HUES64 (cell line): ENCODE data around the gene OCEL1.

ENCODE experiments used
- H3K27ac ChIP-seq: 2 replicates; pipeline ENCODE4 v1.7.0; 2013; ENCODE audit warnings: low read depth, low read length, inconsistent platforms
- H3K27me3 ChIP-seq: 2 replicates; pipeline ENCODE4 v1.6.1; 2013; ENCODE audit warnings: mild to moderate bottlenecking, low read length; ENCODE audit not compliant: insufficient read depth
- H3K36me3 ChIP-seq: 2 replicates; pipeline ENCODE4 v1.6.1; 2013; ENCODE audit warnings: mild to moderate bottlenecking, low read length; ENCODE audit not compliant: insufficient read depth
- H3K4me1 ChIP-seq: 2 replicates; pipeline ENCODE4 v1.6.1; 2013; ENCODE audit warnings: mild to moderate bottlenecking, low read length, moderate library complexity; ENCODE audit not compliant: insufficient read depth
- H3K4me3 ChIP-seq: 2 replicates; pipeline ENCODE4 v1.5.1; 2013; ENCODE audit warnings: mild to moderate bottlenecking, low read length, moderate library complexity
- H3K9ac ChIP-seq: 2 replicates; pipeline ENCODE4 v1.6.1; 2013; ENCODE audit warnings: mild to moderate bottlenecking, low read depth, low read length
- H3K9me3 ChIP-seq: 2 replicates; pipeline ENCODE4 v1.6.1; 2013; ENCODE audit warnings: low read depth, low read length; ENCODE audit not compliant: insufficient read depth
- WGBS: fragments of 150-250, 120-280 bp; methylation state at CpG from one replicate; pipeline ENCODE4 v1.1.7; 2013; ENCODE audit warnings: missing lambda C conversion rate; 5-methylcytosine and 5-hydroxymethylcytosine counted together

OCEL1 gene

GRCh38 chr19:17232258-17232657 lies 6.2 kb downstream of the OCEL1 start:
- H3K27me3 ChIP-seq: no peaks in the 10 kb centered on the region
- H3K4me3 ChIP-seq: no peak overlapping the region
- H3K36me3 ChIP-seq: peaks cover 45% of the 10 kb centered on the region
- peaks cover 18% of the 10 kb centered on the region for H3K4me1 ChIP-seq
- H3K9ac ChIP-seq: no peak overlapping the region
- H3K9me3 ChIP-seq: no peaks in the 10 kb centered on the region
- 96% methylated on average over 25 of the region's 25 CpGs for WGBS
- H3K27ac ChIP-seq: no peak overlapping the region

- Histone ChIP-seq H3K36me3 (peaks cover 59% of the 10 kb centered on the region), H3K27ac (peak overlapping the region; percentile 92), H3K4me1 (peaks cover 18% of the 10 kb centered on the region), H3K27me3 (no peaks in the 10 kb centered on the region), H3K9me3 (no peaks in the 10 kb centered on the region), H3K9ac (peak overlapping the region; percentile 90), H3K4me3 (peak overlapping the region; percentile 94)
- WGBS: 11% methylated on average over 10 of the region's 11 CpGs
Measured at GRCh38 chr19:17234911-17235299, 8.9 kb downstream of the OCEL1 start.

GRCh38 chr19:17235300-17235970 lies 9.4 kb downstream of the OCEL1 start:
- Histone ChIP-seq H3K9ac (peak overlapping the region; percentile 90), H3K9me3 (no peaks in the 10 kb centered on the region), H3K4me3 (peak overlapping the region; percentile 94), H3K27ac (peak overlapping the region; percentile 92), H3K36me3 (peaks cover 61% of the 10 kb centered on the region), H3K27me3 (no peaks in the 10 kb centered on the region), H3K4me1 (peaks cover 18% of the 10 kb centered on the region)
- WGBS: 1% methylated on average over 80 of the region's 80 CpGs

- Histone ChIP-seq H3K4me3 (peak overlapping the region; percentile 94), H3K9me3 (no peaks in the 10 kb centered on the region), H3K4me1 (peaks cover 18% of the 10 kb centered on the region), H3K9ac (peak overlapping the region; percentile 90), H3K27ac (peak overlapping the region; percentile 92), H3K27me3 (no peaks in the 10 kb centered on the region), H3K36me3 (peaks cover 60% of the 10 kb centered on the region)
- WGBS: 8% methylated on average over 15 of the region's 27 CpGs
Measured at GRCh38 chr19:17235971-17236777, 10.1 kb downstream of the OCEL1 start.

- Histone ChIP-seq H3K27ac (peak overlapping the region; percentile 50), H3K36me3 (peaks cover 54% of the 10 kb centered on the region)
- WGBS: 90% methylated on average over 18 of the region's 18 CpGs
Measured at GRCh38 chr19:17236811-17237543, 11.0 kb downstream of the OCEL1 start.

GRCh38 chr19:17237747-17238706 lies 12.0 kb downstream of the OCEL1 start:
- no peak overlapping the region for H3K9ac ChIP-seq
- peaks cover 44% of the 10 kb centered on the region for H3K36me3 ChIP-seq
- H3K27ac ChIP-seq: no peak overlapping the region
- no peak overlapping the region for H3K4me3 ChIP-seq
- H3K27me3 ChIP-seq: no peaks in the 10 kb centered on the region
- H3K4me1 ChIP-seq: peaks cover 18% of the 10 kb centered on the region
- 95% methylated on average over 13 of the region's 13 CpGs for WGBS
- no peaks in the 10 kb centered on the region for H3K9me3 ChIP-seq

More at GRCh38 chr19:17236811-17237543, 11.0 kb downstream of the OCEL1 start:
- H3K4me3 ChIP-seq: no peak overlapping the region
- H3K9ac ChIP-seq: no peak overlapping the region
- no peaks in the 10 kb centered on the region for H3K27me3 ChIP-seq
- H3K4me1 ChIP-seq: peaks cover 18% of the 10 kb centered on the region
- H3K9me3 ChIP-seq: no peaks in the 10 kb centered on the region

- no peaks in the 10 kb centered on the region for H3K9me3 ChIP-seq
- 92% methylated on average over 24 of the region's 24 CpGs for WGBS
- no peak overlapping the region for H3K27ac ChIP-seq
- H3K9ac ChIP-seq: no peak overlapping the region
- peaks cover 9% of the 10 kb centered on the region; the same call in 1 of the 2 replicates for H3K4me1 ChIP-seq
- H3K36me3 ChIP-seq: peaks cover 32% of the 10 kb centered on the region
- H3K4me3 ChIP-seq: no peak overlapping the region
- no peaks in the 10 kb centered on the region for H3K27me3 ChIP-seq
Measured at GRCh38 chr19:17240062-17240752, 14.2 kb downstream of the OCEL1 start.

- Histone ChIP-seq H3K27ac (no peak overlapping the region), H3K4me3 (no peak overlapping the region), H3K4me1 (peaks cover 9% of the 10 kb centered on the region; the same call in 1 of the 2 replicates)
Measured at GRCh38 chr19:17240826-17241399, 14.9 kb downstream of the OCEL1 start.

GRCh38 chr19:17242431-17243208 lies 16.6 kb downstream of the OCEL1 start:
- 77% methylated on average over 8 of the region's 8 CpGs for WGBS
- H3K4me1 ChIP-seq: peaks cover 12% of the 10 kb centered on the region
- no peak overlapping the region for H3K27ac ChIP-seq
- no peaks in the 10 kb centered on the region for H3K27me3 ChIP-seq
- H3K9ac ChIP-seq: no peak overlapping the region
- peaks cover 27% of the 10 kb centered on the region for H3K36me3 ChIP-seq
- H3K4me3 ChIP-seq: peak overlapping the region; percentile 78
- H3K9me3 ChIP-seq: no peaks in the 10 kb centered on the region

More at GRCh38 chr19:17240826-17241399, 14.9 kb downstream of the OCEL1 start:
- H3K9me3 ChIP-seq: no peaks in the 10 kb centered on the region
- H3K9ac ChIP-seq: no peak overlapping the region
- no peaks in the 10 kb centered on the region for H3K27me3 ChIP-seq
- peaks cover 32% of the 10 kb centered on the region for H3K36me3 ChIP-seq
- 92% methylated on average over 6 of the region's 6 CpGs for WGBS
